A549 treated with Mapracorat at 1 μM for 4 hours (cell line): ENCODE measurements around the gene HSD3B2. TPM values are rescaled to one million over a fixed set of nuclear protein-coding genes. Genes with fewer than 3 reads are reported as not detected.

Source experiments
- total RNA-seq: library from RNA; stranded (reverse); fragments of 200-300 nt; extraction: Qiagen RNA extraction; gene quantifications from 5 replicates; pipeline ENCODE4 v1.2.3, GENCODE V29; 2022

Gene HSD3B2
- total RNA-seq, result not detected in 5 replicates

GRCh38 chr1:119414950-119415349 lies at the start of gene HSD3B2:
Gene HSD3B2 (plus strand): TSS chr1:119415150. CDS start chr1:119415420, 270 bp downstream.

GRCh38 chr1:119368554-119368953 lies 46.4 kb upstream of the HSD3B2 start, which contains the start of gene HAO2:
Gene HAO2 (plus strand): TSS chr1:119368785. CDS start chr1:119381086, 12,301 bp downstream.

Other genes starting within 250 kb of the HSD3B2 start
- not detected in 5 replicates for gene HAO2, start 46.4 kb upstream of the HSD3B2 start, total RNA-seq
- 0.27 TPM in 1 of 5 replicates, not detected in the others for gene HSD3B1, start 92.1 kb downstream of the HSD3B2 start, total RNA-seq
- gene ZNF697, start 233.1 kb downstream of the HSD3B2 start, total RNA-seq, result 1.2 to 1.7 TPM (median 1.5 TPM) in 5 replicates